HG02840 (cell line): ENCODE measurements around the gene ATAD1.
"Not testable (repeated sequence)": the region's sequence is repeated elsewhere in the genome, so short reads cannot be mapped to it uniquely, and the experiment has no call there.

ENCODE experiments used
- ATAC-seq: cut with Tn5 transposase; IDR thresholded peaks from one replicate; pipeline ENCODE4 v1.9.1; 2021; ENCODE audit warnings: mild to moderate bottlenecking, moderate library complexity, moderate number of reproducible peaks; ENCODE audit not compliant: unreplicated experiment, low FRiP score

Gene ATAD1

DNA sequence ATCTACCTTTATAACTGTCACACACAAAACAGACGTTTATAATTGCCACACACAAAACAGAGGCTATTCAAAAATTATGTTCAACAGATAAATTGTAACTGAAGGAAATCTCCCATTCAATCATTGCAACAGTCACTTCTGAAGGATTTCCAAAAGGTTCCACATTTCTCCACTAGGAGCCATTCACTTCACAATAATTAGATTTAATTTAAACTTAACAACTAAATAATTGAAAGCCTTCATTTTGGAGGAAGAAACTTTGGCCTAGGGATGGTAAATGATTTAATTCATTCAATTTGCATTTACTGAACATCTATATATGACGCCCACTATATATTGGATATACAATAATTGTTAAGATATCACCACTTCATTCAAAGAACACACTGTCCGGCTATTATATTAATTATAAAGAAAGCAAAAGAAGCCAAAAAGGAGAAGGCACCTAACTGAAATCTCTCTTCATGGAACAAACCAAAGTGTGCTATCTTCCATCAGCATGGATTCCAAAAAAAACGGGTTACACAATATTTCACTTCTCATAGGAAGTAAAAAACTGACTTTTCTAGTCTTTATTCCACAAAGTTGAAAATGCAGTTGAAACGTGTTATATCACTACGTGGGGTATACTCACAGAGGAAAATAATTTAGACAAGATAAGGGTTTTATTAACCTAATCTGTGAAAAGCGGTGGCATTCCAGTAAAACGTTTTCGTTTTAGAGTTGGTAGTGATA, 1.7 kb downstream of the ATAD1 start:
- no peak for ATAC-seq

DNA sequence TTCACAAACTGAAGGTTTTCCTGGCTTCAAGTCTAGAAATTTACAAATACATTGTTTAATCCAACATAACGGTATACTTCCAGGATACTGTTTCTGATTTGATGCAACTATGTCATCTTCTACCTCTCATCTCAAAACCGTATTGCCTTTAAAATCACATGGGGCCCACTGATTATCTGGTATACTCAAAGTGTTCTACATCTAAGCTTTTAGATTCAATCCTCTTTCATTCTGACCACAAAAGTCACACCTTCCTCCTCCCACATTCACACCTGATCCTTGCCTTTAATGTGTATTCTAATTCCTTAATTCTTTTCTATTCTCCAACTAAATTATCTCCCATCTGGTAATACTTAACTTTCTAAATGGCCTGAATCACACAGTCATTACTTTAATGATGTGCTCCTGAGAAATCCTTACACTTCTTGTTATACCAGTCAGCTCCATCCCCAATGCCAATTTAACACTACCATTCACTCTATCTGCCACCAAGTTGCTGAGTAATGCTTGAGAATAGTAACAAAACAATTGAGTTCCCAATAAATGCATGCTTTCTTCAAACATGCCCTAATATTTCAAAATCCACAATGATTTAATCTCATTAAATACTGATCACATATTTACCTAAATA, 13.0 kb downstream of the ATAD1 start:
- no peak for ATAC-seq

DNA sequence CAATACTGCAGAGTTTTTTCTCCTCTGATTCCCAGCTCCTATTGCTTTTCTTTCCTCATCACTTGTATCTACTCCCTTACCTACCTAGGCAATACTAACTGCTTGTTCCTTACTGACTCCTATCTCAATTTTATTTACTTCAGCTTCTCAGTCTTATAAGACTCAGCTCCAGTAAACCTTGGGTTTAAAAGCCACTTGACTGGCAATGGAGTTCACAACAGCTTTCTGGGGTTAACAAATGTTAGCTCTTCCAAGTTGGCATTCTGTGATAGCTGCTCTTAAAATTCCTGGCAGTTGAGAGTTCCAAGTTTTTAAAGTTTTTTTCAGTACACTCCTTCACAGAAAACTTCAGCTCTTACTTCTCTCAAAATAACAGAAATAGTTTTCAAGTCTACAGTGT, 14.2 kb downstream of the ATAD1 start:
- ATAC-seq = no peak

DNA sequence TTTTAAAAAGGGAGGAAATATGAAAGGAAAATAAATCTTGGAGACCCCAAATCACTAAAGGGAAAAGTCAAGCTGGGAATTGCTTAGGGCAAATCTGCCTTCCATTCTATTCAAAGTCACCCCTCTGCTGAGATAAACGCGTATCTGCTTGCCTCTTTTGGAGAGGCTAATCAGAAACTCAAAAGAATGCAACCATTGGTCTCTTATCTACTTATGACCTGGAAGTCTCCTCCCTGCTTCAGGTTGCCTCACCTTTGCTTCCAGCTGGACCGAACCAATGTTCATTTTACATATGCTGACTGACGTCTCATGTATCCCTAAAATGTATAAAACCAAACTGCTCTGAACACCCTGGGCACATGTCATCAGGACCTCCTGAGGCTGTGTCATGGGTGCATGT, 14.7 kb downstream of the ATAD1 start:
- no peak for ATAC-seq

DNA sequence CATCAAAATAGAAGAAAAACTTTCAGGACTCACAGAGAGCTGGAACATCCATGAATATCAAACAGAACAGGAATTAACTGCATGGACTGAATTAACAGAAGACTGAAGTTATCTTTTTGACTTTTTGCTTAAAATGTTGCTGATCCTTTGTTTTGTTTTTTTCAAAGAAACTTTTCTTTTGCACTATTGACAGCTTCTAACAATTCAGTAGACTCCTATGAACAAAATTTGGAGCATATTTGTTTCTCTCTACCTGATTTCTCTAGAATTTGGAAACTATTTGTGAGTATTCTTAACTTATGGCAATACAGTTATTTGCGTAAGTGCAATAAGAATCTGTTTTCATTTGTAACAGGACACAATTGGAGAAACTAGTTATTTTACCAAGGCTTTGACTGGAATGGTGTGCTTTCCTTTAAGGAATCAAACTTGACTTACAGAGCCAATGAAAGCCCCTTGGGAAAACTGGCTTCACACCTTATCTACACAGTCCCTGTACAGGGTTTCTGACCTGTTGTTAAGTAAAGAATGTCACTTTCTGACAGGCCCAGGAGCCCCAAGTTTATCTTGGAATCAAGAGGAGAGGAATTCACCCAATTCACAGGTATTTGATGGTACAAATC, 16.1 kb downstream of the ATAD1 start:
- ATAC-seq = not testable (repeated sequence)

GRCh38 chr10:87799860-87800259, 18.2 kb downstream of the ATAD1 start:
- no peak for ATAC-seq

DNA sequence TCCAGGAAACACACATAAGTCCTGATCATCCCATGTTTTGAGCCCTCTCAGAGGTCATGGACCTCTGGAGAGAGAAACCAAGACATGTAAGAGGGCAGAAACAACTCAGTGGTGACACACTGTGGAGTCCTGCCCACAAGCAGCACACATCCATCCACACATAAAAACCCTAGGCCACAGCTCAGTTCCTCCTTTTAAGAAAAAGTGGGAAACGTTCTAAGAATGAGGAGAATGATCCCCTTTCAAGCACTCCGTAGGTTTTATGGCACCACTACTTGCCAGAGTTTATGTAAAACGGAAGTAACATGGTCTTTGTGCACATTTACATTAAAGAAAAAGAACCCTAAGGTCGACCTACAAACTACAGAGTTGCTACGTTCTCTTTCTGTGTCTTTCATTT, 19.9 kb downstream of the ATAD1 start:
- no peak for ATAC-seq

DNA sequence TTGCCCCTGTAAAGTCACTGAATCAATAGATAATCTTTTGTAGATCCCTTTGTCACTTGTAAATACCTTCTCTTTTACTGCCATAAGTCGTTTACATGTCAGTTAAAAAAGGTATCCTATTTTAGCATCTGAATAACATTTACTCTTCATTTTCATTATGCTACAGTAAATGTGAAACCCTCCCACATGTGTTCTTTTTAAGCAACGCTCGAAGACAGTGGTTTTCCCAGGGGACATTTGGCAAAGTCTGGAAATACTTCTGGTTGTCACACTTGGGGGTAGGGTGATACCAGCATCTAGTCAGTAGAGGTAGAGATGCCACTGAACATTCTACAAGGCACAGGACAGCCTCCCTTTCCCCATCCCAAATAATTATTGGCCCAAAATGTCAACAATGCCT, 23.7 kb downstream of the ATAD1 start:
- ATAC-seq = no peak

DNA sequence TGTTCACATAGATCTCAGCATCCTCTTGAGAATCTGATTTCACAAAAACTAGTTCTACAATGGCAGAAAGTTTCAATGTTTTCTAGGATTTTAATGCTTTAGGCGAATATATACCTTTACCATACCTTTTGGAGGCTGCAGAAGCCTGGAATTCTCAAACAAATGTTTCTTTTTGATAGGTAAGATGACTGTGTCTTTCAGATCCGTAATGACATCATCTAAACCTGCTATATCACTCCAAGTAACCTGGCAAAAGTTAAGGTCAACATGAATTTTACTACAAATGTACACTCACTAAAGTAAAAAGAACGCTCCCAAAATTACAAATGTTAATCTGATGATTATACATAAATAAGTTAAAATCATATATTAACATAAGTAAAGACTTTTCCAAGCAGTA, 27.8 kb downstream of the ATAD1 start:
- no peak for ATAC-seq

GRCh38 chr10:87786421-87786820, 31.6 kb downstream of the ATAD1 start:
- ATAC-seq = no peak

GRCh38 chr10:87782721-87783120, 35.3 kb downstream of the ATAD1 start:
- no peak for ATAC-seq

- ATAC-seq = no peak
Measured at GRCh38 chr10:87781545-87781944, 36.5 kb downstream of the ATAD1 start.

- ATAC-seq = no peak
Measured at GRCh38 chr10:87776328-87776727, 41.7 kb downstream of the ATAD1 start.

DNA sequence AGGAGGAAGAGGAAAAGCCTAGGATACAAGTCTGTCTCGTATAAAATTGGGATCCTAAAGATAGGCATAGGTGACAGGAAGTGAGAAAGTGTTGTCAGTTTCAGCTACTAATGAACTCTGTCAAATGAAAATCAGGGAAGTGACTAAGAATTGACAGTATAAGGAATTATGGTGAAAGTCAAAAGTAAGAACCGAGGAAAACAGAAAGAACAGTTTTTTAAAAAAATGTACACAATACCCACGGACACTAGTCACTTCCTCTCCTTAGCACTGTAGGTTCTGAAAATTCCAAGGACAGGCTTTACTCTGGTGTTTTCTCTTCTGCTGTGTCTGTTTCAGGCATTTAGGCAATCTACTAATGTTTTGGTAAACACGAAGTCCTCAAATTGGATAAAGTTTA, 42.3 kb downstream of the ATAD1 start:
- ATAC-seq = no peak

DNA sequence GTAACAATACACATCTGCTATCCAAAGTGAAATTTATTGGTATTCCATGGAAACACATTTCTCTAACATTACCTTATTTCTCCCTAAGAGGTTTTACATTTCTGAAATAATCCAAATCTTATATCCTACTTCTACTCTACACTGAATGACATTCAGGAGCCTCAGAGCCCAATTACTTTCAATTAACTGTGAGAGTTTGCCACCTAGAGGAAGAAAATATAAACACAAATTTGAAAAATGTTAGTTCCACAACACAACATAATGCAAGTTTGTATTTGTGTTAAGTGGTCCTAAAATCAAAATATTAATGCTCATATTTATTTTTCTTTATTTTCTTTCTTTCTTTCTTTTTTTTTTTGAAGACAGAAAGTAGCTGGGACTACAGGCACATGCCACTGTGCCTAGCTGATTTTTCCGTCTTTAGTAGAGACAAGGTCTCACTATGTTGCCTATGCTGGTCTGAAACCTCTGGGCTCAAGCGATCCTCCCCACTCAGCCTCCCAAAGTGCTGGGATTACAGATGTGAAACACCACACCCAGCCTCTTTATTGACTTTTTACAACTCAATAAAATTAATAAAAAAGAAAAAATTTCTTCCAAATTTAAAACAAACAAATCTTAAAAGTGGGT, 46.0 kb downstream of the ATAD1 start:
- no peak for ATAC-seq

GRCh38 chr10:87767253-87767652, 50.8 kb downstream of the ATAD1 start:
- no peak for ATAC-seq

GRCh38 chr10:87765666-87766376, 52.2 kb downstream of the ATAD1 start:
- ATAC-seq = no peak

DNA sequence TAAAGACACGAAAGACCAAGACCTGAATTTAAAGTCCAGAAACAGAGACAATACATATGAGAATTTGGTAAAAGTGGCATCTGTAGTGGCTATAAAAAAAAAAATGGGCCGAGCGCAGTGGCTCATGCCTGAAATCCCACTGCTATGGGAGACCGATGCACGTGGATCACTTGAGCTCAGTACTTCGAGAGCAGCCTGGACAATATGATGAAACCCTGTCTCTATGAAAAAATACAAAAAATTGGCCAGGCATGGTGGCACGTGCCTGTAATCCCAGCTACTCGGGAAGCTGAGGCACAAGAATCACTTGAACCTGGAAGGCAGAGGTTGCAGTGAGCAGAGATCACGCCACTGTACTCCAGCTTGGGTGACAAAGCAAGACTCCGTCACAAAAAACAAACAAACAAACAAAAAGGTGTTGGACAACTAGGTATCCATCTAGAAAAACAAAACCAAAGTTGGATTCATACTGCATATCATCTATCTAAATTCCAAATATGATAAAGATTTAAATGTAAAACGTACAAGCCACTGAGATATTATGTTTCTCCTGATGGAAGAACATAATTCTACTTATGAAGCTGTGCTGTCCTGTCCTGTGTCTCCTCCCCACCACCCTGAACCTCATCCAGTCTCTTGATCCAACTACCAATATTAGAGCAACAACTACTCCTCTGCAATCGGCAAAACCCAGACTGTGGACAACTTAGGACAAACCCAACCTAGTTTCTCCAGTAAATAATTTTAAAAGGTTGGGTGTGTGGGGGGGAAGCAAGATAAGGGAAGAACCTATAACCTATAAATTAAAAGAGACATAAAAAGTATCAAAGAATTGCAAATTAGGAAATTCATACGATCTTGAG, 53.7 kb downstream of the ATAD1 start:
- no peak for ATAC-seq

GRCh38 chr10:87763086-87763861, 54.8 kb downstream of the ATAD1 start:
- no peak for ATAC-seq
